Lung (tissue), 12 donors: ENCODE results near the gene NRP2. TPM values are rescaled to one million over a fixed set of nuclear protein-coding genes. Genes with fewer than 3 reads are reported as not detected.
A peak's percentile ranks its signal among the peaks of the same experiment; 100 is the strongest.

Experiments used
- ATAC-seq: fragments of 200-7000 bp; cut with Tn5 transposase; one replicate; pipeline ENCODE4 v1.9.1; 2020; ENCODE audit warnings: moderate number of reproducible peaks; ENCODE audit not compliant: insufficient read depth, low FRiP score
- DNase-seq, 3 donors: peaks; one replicate each; pipeline ENCODE4 v3.0.0-alpha.2; 2013 to 2017
- H3K27ac ChIP-seq, 2 donors: one replicate each; pipeline ENCODE4 v1.5.1; 2013; ENCODE audit warnings: mild to moderate bottlenecking in 2 of 2, moderate library complexity in 2 of 2, control low read depth in 1 of 2, inconsistent platforms in 1 of 2, low read depth in 1 of 2, low read length in 1 of 2
- H3K27me3 ChIP-seq, 3 donors: one replicate each; pipeline ENCODE4 v1.5.1; 2013; ENCODE audit warnings: low read length in 2 of 3; ENCODE audit not compliant: control insufficient read depth in 3 of 3, insufficient read depth in 3 of 3
- H3K36me3 ChIP-seq, 4 donors: one replicate each; pipeline ENCODE4 v1.5.1; 2013; ENCODE audit warnings: low read length in 4 of 4, mild to moderate bottlenecking in 1 of 4, moderate library complexity in 1 of 4; ENCODE audit not compliant: control insufficient read depth in 4 of 4, insufficient read depth in 4 of 4
- H3K4me1 ChIP-seq, 5 donors: one replicate each; pipeline ENCODE4 v1.5.1; 2013; ENCODE audit warnings: low read length in 5 of 5, mild to moderate bottlenecking in 2 of 5, moderate library complexity in 1 of 5; ENCODE audit not compliant: control insufficient read depth in 5 of 5, insufficient read depth in 5 of 5
- H3K4me3 ChIP-seq: one replicate; pipeline ENCODE4 v1.5.1; 2013; ENCODE audit warnings: mild to moderate bottlenecking, control low read depth, moderate library complexity
- H3K9ac ChIP-seq, 2 donors: one replicate each; pipeline ENCODE4 v1.5.1; 2013; ENCODE audit warnings: low read length in 2 of 2, control low read depth in 1 of 2; ENCODE audit not compliant: insufficient read depth in 1 of 2
- H3K9me3 ChIP-seq, 4 donors: one replicate each; pipeline ENCODE4 v1.5.1; 2013; ENCODE audit warnings: low read length in 3 of 4, mild to moderate bottlenecking in 1 of 4, moderate library complexity in 1 of 4; ENCODE audit not compliant: control insufficient read depth in 4 of 4, insufficient read depth in 3 of 4
- CTCF ChIP-seq: IDR thresholded peaks from 2 replicates; pipeline ENCODE4 v1.5.1; 2012; ENCODE audit warnings: mild to moderate bottlenecking; ENCODE audit errors: control extremely low read depth, extremely low read depth
- WGBS, 2 donors: extraction: QIAGEN DNeasy Blood & Tissue Kit; methylation state at CpG; one replicate each; pipeline ENCODE4 v1.1.7; 2013; 5-methylcytosine and 5-hydroxymethylcytosine counted together
- polyA plus RNA-seq, 2 donors: library from polyadenylated mRNA; stranded (reverse); fragments of 200-250 nt; gene quantifications; one replicate each; pipeline ENCODE4 v1.2.1, GENCODE V29; 2013
- total RNA-seq, 2 donors: library from RNA; depleted of rRNA in 1 of 2; stranded (reverse); fragments of >200 nt in 1 of 2; gene quantifications; one replicate each; pipeline ENCODE4 v1.2.1, GENCODE V29; 2014 to 2021
- donor health status: control.
- donor health status: control.
- donor health status: Bipolar disorder and iron deficiency.
- donor health status: healthy.
- donor health status: DM: yes; HTN: yes; CAD: no.

The NRP2 gene
- total and polyA plus RNA-seq, 4 donors: 20.4 to 125 (median 63.2) TPM

- H3K9me3 ChIP-seq: no peaks in the 10 kb centered on the region
- TF ChIP-seq CTCF: no peak
- no peak for DNase-seq
- 87 to 99% methylated on average over 2 of the region's 2 CpGs for WGBS, 2 donors
- no peak for ATAC-seq
- H3K4me3 ChIP-seq: no peak overlapping the region
- peaks cover 0 to 3% (median 0%) of the 10 kb centered on the region in 3 donors for H3K27me3 ChIP-seq
- no peaks in the 10 kb centered on the region for H3K36me3 ChIP-seq
- H3K27ac ChIP-seq: no peak overlapping the region
- H3K4me1 ChIP-seq: peaks cover 0 to 13% (median 2%) of the 10 kb centered on the region in 5 donors
- no peak overlapping the region for H3K9ac ChIP-seq
Observed at GRCh38 chr2:205658572-205658971, 23.7 kb upstream of the NRP2 start.

DNA sequence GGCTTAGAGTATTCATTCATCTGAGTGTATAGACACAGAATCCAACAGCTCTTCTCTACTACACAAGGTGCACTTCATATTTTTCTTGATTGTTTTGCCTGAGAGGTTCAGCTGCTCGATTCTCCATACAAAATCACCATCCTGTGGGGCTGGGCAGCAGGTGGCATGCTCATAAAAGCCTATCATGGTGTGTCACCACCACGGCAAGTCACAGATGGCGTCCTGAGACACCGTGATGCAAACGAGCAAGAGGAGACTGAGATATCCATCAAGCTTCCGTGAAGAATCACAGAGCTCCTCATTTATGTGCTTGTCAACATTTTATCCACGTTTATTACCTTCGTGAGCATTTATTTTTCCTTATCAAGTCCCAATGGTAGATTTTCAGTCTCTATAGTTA, 22.4 kb upstream of the NRP2 start:
- Histone ChIP-seq H3K27me3 (peaks cover 0 to 3% (median 0%) of the 10 kb centered on the region in 3 donors), H3K27ac (peak overlapping the region in 1 of 2 donors; percentile 54), H3K4me1 (peaks cover 0 to 13% (median 2%) of the 10 kb centered on the region in 5 donors), H3K4me3 (no peak overlapping the region), H3K9ac (no peak overlapping the region), H3K9me3 (no peaks in the 10 kb centered on the region), H3K36me3 (no peaks in the 10 kb centered on the region)
- no peak for DNase-seq
- no peak for TF ChIP-seq CTCF
- WGBS, 2 donors: 76 to 83% methylated on average over 8 of the region's 8 CpGs
- no peak for ATAC-seq

DNA sequence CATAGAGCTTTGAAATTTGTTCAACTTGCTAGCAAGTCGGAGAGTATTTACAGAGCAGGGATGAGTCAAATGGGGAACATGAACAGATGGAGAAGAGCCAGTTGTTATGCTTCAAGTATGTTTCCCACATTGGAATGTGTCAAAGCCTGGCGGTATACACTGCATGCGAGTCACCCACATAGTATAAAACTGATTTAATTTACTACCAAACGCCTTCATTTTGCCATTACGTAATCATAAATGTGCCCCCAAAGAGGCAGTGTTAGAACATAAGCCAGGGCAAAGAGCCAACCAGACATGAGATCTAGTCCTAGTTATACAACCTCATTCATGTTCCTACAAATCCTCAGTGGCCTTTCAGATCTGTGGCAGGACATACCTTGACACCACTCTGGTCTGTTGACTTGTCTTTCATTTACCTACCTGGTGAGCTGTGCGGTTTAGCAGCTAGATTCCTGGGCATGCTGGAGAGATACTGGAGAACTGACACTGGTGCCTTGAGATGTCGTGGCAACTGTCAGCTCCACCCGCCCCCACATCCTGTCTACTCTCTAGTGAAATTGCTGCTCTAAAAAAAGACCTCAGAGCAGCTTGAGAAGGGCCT, 21.7 kb upstream of the NRP2 start:
- Histone ChIP-seq H3K4me1 (peaks cover 0 to 13% (median 2%) of the 10 kb centered on the region in 5 donors), H3K4me3 (no peak overlapping the region), H3K27me3 (peaks cover 0 to 3% (median 0%) of the 10 kb centered on the region in 3 donors), H3K9me3 (no peaks in the 10 kb centered on the region), H3K9ac (no peak overlapping the region), H3K36me3 (no peaks in the 10 kb centered on the region), H3K27ac (peak overlapping the region in 1 of 2 donors; percentile 41)
- peak; percentile 6 for ATAC-seq
- TF ChIP-seq CTCF: no peak
- 47 to 63% methylated on average over 8 of the region's 8 CpGs for WGBS, 2 donors
- peak; percentile 36 to 78 (median 71) for DNase-seq

DNA sequence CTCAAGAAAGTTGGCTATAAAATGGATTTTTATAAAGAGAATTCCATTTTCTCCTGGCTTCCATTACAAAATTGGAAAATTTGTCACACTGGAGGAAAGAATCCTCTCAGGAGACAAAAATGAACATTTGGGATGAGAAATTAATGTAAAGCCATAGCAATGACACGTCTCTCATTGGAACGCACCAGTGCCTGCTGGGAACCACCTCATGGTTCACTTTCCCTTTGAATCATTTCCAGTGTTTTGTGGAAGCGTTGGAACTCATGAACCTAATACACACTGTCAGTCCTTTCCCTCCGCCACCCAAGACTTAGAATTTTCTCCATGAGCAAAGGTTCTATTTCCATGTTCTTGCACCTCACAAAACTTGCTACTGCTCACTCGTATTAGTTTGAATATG, 21.0 kb upstream of the NRP2 start:
- no peak for TF ChIP-seq CTCF
- no peaks in the 10 kb centered on the region for H3K9me3 ChIP-seq
- no peak overlapping the region for H3K27ac ChIP-seq
- WGBS, 2 donors: 94 to 95% methylated on average over 5 of the region's 5 CpGs
- peaks cover 0 to 13% (median 2%) of the 10 kb centered on the region in 5 donors for H3K4me1 ChIP-seq
- no peak overlapping the region for H3K4me3 ChIP-seq
- no peak for ATAC-seq
- H3K27me3 ChIP-seq: peaks cover 0 to 3% (median 0%) of the 10 kb centered on the region in 3 donors
- H3K9ac ChIP-seq: no peak overlapping the region
- DNase-seq: no peak
- H3K36me3 ChIP-seq: no peaks in the 10 kb centered on the region
